Duodenal mucosa (tissue), 2 donors: ENCODE results near the gene TMEFF2.

ENCODE experiments used
- H3K27ac ChIP-seq: one replicate; pipeline ENCODE4 v1.7.0; 2013; ENCODE audit warnings: low read depth, low read length
- H3K27me3 ChIP-seq, 2 donors: one replicate each; pipeline ENCODE4 v1.7.0; 2013; ENCODE audit warnings: low read length in 2 of 2, control low read depth in 1 of 2; ENCODE audit not compliant: insufficient read depth in 2 of 2, control insufficient read depth in 1 of 2
- H3K36me3 ChIP-seq, 2 donors: one replicate each; pipeline ENCODE4 v1.7.0; 2013; ENCODE audit warnings: low read length in 2 of 2, control low read depth in 1 of 2; ENCODE audit not compliant: insufficient read depth in 2 of 2, control insufficient read depth in 1 of 2
- H3K4me1 ChIP-seq, 2 donors: one replicate each; pipeline ENCODE4 v1.7.0; 2013; ENCODE audit warnings: low read length in 2 of 2, control low read depth in 1 of 2; ENCODE audit not compliant: insufficient read depth in 2 of 2, control insufficient read depth in 1 of 2
- H3K4me3 ChIP-seq, 2 donors: one replicate each; pipeline ENCODE4 v1.7.0; 2013; ENCODE audit warnings: low read length in 2 of 2, low read depth in 1 of 2
- H3K9ac ChIP-seq, 2 donors: one replicate each; pipeline ENCODE4 v1.7.0; 2013; ENCODE audit warnings: low read length in 2 of 2, low read depth in 1 of 2
- H3K9me3 ChIP-seq, 2 donors: one replicate each; pipeline ENCODE4 v1.7.0; 2013; ENCODE audit warnings: low read length in 2 of 2, control low read depth in 1 of 2; ENCODE audit not compliant: control insufficient read depth in 1 of 2

Gene TMEFF2

DNA sequence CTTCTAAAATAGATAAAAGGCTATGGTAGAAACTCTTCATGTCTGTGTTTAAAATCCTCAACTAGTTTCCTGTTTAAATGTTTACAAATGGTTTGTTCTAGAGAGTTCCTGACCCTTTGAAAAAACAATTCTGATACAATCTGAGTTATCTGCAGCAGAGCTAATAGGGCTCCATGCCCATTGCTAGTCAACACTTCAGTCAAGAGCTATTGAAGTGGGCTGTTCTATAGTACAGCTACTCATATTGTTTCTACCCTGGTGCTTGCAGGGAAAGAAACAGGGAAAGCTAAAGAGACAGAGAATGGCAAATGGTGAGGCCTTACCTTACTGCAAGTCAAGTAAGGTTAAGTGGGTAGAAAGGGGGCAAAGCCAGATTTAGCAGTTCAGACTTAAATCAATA is 235.5 kb downstream of the TMEFF2 start:
- Histone ChIP-seq H3K9ac (no peak overlapping the region), H3K4me1 (peaks cover 0 to 3% of the 10 kb centered on the region in 2 donors), H3K27me3 (no peaks in the 10 kb centered on the region), H3K36me3 (no peaks in the 10 kb centered on the region), H3K27ac (no peak overlapping the region), H3K9me3 (no peaks in the 10 kb centered on the region), H3K4me3 (no peak overlapping the region)

DNA sequence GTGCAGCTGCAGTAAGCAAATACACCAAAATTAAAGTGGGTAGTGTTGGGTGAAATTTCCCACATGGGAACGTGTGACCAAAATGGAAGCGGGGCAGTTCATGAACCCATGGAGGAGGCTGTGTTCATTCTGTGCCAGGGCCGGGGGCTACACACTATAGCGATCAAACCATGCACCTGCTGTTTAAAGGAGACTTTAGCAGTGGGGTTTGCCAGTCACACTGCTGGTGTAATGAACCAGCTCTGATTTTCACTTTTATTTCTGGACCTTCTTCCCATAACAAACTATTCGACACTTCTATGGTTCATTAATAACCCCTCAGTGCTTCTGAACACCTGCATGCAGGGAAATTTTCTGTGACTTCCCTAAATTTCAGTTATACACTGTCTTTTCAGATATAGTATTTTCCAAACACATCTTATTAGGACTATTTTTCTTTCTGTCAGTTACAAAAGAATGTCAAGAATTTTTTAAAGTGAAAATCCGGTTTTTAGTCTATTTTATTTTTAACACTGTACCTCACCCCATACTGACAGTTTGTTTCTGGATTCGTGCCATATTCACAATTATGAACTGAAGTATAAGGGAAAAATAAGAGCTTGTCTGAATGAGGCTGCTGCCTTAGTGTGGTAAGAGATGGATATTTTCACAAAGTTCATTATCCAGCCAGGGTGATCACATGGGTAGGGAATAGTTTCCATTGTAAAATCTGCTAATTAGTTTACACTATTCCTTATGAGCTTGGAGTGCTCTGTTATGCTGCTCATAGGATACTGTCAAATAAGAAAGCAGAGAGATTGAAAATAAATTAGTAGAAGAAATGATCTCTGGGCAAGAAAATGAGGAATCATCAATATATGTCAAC is 236.5 kb downstream of the TMEFF2 start:
- H3K27ac ChIP-seq: no peak overlapping the region
- no peaks in the 10 kb centered on the region for H3K9me3 ChIP-seq
- no peaks in the 10 kb centered on the region for H3K36me3 ChIP-seq
- no peak overlapping the region for H3K9ac ChIP-seq
- H3K4me1 ChIP-seq: peaks cover 0 to 3% of the 10 kb centered on the region in 2 donors
- no peaks in the 10 kb centered on the region for H3K27me3 ChIP-seq
- no peak overlapping the region for H3K4me3 ChIP-seq

DNA sequence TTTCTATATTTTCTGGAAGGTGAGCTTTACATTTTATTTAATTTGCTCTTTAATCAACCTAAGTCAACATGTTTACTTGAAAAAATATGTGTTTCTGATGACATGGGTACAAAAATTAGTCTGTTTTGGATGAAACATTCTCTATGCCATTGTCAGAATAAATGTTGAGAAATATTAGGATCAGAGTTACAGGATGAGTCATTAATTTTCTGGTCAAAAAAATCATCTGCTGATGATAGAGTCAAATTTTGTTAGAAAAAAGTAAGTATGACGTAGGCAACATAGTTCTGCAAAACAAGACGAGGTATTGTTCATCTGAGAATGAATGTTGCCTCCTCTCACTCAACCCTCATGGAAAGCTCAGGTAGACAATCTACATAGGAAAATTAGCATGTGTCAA is 240.3 kb downstream of the TMEFF2 start:
- Histone ChIP-seq H3K9me3 (no peaks in the 10 kb centered on the region), H3K4me1 (no peaks in the 10 kb centered on the region), H3K27me3 (no peaks in the 10 kb centered on the region), H3K36me3 (no peaks in the 10 kb centered on the region), H3K4me3 (no peak overlapping the region), H3K9ac (no peak overlapping the region), H3K27ac (no peak overlapping the region)

DNA sequence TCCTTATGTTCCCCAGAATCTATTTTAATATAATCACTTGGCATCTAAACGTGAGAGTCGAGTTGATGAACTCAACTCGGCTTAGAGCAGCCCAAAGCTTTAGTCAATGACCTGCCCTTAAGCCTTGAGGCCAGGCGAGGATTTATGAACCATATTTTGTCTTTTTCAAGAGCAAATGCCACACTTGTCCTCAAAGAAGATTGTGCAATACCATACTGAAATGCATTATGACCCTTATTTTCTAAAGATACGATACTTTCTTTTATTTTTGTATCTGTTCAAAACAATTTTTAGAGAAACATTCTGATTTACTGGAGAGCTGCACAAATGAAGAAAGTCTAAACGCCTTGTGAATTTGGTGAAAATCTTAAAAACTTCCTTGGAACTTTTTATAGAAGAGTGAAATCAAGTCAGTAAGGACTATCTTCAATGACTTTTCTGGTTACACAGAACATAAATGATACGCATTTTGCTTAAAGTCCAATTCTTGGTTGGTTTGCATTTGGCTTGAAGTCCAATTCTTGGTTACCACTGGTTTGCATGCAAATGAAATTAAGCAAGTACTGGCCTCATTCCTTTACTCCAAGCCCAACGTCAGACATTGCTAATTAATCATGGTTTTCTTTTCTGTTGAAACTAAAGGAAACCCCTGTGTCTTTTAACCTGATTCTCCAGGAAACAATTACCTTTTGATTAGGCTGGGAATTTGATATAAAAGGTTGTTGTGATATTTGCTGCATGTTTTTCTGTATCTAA is 242.0 kb downstream of the TMEFF2 start:
- no peak overlapping the region for H3K4me3 ChIP-seq
- no peaks in the 10 kb centered on the region for H3K4me1 ChIP-seq
- no peak overlapping the region for H3K27ac ChIP-seq
- H3K9ac ChIP-seq: no peak overlapping the region
- H3K27me3 ChIP-seq: no peaks in the 10 kb centered on the region
- no peaks in the 10 kb centered on the region for H3K36me3 ChIP-seq
- no peaks in the 10 kb centered on the region for H3K9me3 ChIP-seq

DNA sequence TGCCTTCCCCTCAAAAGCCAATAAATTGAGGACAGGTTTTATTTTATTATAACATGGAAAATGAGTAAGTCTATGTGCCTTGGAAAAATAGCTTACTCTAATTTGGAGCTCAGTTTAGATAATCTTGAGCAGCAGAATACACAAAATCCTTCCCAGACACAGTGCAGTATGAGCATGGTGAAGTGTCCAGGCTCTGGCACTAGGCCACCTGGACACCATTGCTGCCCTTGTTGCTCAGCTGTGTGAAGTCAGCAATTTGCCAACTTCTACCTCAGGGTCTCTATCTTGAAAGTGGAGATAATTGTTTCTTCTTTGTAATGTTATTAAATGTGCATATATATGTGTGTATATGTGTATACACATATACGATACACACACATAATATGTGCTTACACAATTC is 242.9 kb downstream of the TMEFF2 start:
- Histone ChIP-seq H3K4me3 (no peak overlapping the region), H3K36me3 (no peaks in the 10 kb centered on the region), H3K9ac (no peak overlapping the region), H3K27me3 (no peaks in the 10 kb centered on the region), H3K9me3 (no peaks in the 10 kb centered on the region), H3K4me1 (no peaks in the 10 kb centered on the region), H3K27ac (no peak overlapping the region)

DNA sequence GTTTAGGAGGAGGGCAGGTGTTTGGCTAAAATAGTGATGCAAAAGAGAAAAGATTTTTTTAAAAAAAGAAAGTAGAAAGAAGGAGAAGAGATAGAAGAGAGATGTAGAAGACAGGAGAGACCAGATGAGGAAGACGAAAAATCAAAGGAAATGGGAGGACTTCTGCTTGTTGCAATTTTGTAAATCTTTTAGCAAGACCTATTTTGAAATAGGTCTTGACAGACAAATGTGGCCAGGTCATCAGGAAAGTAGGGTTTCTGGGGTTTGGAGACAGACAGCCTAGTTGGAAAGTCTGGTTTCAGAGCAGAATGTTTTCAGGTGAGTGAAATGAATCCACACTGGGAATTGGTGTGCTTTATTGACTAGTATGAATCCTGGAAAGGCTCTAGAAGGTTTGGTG is 243.4 kb downstream of the TMEFF2 start:
- no peak overlapping the region for H3K27ac ChIP-seq
- H3K9ac ChIP-seq: no peak overlapping the region
- no peaks in the 10 kb centered on the region for H3K9me3 ChIP-seq
- no peak overlapping the region for H3K4me3 ChIP-seq
- no peaks in the 10 kb centered on the region for H3K27me3 ChIP-seq
- H3K36me3 ChIP-seq: no peaks in the 10 kb centered on the region
- H3K4me1 ChIP-seq: no peaks in the 10 kb centered on the region

DNA sequence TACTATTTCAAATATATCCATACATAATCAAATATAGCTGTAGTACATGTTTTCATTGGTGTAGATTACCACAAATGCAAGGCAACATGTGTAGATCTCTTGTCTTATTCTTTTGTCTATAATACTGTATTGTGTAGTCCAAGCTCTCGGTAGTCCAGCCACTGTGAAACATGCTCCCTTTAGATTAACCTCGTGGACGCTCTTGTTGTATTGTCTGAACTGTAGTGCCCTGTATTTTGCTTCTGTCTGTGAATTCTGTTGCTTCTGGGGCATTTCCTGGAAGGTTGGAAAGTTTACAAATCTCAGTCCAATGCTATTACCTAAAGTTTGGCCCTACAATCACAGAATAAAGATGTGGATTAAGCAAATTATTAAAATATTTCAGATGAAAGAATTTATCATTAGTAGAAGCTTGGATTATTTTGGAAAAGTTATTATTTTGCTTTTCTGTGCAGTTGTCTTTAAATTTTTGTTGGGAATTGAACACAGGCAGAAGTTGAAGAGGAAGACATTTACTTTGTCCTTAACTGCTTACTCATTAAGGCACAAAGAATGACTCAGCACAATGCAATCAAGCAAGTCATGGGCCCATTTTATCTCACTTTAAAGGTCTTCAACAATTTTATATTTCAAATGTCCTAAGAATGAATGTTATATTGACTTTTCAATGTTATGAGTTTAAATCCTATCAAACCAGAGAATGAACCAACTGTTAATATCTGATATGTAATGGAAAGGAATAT is 244.4 kb downstream of the TMEFF2 start:
- no peak overlapping the region for H3K9ac ChIP-seq
- no peaks in the 10 kb centered on the region for H3K27me3 ChIP-seq
- H3K36me3 ChIP-seq: no peaks in the 10 kb centered on the region
- no peak overlapping the region for H3K27ac ChIP-seq
- no peak overlapping the region for H3K4me3 ChIP-seq
- H3K4me1 ChIP-seq: no peaks in the 10 kb centered on the region
- no peaks in the 10 kb centered on the region for H3K9me3 ChIP-seq

DNA sequence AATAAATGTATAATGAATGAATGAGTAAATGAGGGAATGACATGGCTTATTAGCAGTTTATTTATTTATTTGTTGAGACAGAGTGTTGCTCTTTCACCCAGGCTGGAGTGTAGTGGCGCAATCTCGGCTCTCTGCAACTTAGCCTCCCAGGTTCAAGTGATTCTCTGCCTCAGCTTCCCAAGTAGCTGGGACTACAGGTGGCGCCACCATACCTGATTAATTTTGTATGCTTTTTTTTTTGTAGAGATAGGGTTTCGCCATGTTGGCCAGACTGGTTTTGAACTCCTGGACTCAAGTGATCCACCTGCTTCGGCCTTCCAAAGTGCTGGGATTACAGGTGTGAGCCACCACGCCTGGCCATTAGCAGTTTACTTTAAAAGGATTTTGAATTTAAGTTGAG is 247.5 kb downstream of the TMEFF2 start:
- Histone ChIP-seq H3K36me3 (no peaks in the 10 kb centered on the region), H3K27ac (no peak overlapping the region), H3K4me3 (no peak overlapping the region), H3K27me3 (no peaks in the 10 kb centered on the region), H3K9me3 (no peaks in the 10 kb centered on the region), H3K4me1 (no peaks in the 10 kb centered on the region), H3K9ac (no peak overlapping the region)

DNA sequence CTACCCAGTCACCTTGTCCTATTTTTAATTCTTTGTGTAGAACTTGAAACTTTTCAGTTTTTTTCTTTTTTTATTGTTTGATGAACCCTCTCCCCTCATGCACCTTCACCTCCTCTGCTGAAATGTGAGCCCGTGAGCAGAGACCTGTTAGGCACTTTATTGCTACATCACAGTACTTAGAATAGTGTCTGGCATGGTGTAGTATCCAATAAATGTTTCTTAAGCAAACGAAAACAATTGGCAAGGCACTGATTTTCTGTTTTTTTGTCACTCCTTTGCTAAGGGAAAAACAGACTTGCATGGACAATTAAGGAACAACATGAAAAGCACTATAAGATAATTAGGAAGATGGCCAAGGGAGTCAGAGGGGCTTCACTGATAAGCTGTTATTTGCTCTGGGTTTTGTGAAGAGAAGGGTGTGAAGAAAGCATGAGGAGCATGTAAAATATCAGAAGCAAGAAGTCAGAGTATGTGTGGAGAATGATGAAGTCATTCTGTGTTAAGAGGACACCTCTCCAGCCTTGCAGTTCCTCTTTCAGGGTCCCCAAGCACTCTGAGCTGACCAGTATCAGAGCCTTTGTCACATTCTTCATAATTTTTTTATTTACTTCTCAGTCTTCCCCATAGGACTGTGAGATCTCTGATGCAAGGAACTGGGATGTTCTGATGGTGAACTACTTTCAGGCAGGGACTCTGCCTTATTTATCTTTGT is 248.1 kb downstream of the TMEFF2 start:
- Histone ChIP-seq H3K27ac (no peak overlapping the region), H3K36me3 (no peaks in the 10 kb centered on the region), H3K4me1 (no peaks in the 10 kb centered on the region)

More for the DNA sequence above, 248.1 kb downstream of the TMEFF2 start:
- no peaks in the 10 kb centered on the region for H3K27me3 ChIP-seq
- H3K9me3 ChIP-seq: no peaks in the 10 kb centered on the region
- H3K9ac ChIP-seq: no peak overlapping the region
- no peak overlapping the region for H3K4me3 ChIP-seq
